Measurements from ENCODE around the gene ARHGAP8.
"Not testable (repeated sequence)": the region's sequence is repeated elsewhere in the genome, so short reads cannot be mapped to it uniquely, and the experiment has no call there.

ARHGAP8 gene

DNA sequence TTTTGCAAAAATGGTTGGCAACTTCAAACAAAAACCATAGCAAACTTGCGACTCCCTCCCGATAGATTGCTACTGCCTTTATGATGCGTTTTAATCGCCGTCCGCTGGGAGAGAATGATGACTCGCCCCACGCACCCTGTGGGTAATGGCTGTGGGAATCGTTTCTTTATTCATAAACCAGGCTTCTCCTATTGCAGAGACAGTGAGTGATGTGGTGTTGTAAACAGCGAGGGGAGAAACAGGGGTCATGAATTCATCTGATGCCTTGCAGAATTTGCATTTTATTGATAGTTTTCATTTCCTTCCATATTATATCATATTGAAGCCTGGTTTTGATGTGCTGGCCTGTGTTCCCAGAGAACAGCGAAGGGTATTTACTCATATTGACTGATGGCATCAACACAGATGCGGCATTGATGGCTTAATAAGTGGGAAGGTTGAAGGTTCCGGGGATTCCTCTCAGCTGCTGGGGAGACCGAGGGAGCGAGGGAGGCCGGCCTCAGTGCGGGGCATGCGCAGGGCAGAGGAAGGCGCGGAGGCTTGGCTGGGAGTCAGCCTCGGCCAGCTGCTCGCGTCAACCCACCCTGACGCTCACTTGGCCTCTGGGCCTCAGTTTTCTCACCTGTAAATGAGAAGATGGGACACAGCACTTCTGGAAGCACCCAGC lies 41.3 kb downstream of the ARHGAP8 start:
- no peak overlapping the region for H3K4me3 ChIP-seq (ENCODE audit: low read depth, low read length)
- no peak for DNase-seq (ENCODE audit: low read depth)

- no peak for DNase-seq (ENCODE audit: low read depth)
- H3K4me3 ChIP-seq (ENCODE audit: low read depth, low read length), result no peak overlapping the region
Measured at GRCh38 chr22:44795701-44796630, 43.6 kb downstream of the ARHGAP8 start.

DNA sequence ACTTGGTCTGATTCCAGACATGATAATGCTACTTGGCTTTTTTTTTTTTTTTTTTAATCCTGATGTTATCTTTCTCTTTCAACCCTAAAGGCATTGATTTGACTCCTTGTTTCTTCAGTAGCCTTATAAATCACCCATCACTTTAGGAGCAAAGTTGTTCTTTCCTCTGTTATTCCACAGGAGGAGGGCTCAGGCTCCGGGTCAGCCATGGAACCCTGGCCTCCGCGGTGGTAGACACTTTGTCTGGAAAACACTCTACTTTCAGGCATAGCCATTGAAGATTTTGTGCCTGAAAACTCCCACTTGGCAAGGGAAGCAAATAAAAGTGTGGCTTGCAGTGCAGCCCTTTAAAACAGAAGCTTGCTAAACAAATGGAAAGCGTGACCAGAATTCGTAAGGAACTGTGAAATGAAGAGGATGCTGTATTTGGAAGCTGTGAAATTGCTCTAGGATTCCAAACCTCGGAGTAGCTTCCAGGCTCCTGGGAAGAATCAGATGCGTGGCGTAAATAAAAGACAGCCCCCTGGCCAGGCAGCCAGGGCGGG lies 44.9 kb downstream of the ARHGAP8 start:
- DNase-seq (ENCODE audit: low read depth), result no peak
- no peak overlapping the region for H3K4me3 ChIP-seq (ENCODE audit: low read depth, low read length)

DNA sequence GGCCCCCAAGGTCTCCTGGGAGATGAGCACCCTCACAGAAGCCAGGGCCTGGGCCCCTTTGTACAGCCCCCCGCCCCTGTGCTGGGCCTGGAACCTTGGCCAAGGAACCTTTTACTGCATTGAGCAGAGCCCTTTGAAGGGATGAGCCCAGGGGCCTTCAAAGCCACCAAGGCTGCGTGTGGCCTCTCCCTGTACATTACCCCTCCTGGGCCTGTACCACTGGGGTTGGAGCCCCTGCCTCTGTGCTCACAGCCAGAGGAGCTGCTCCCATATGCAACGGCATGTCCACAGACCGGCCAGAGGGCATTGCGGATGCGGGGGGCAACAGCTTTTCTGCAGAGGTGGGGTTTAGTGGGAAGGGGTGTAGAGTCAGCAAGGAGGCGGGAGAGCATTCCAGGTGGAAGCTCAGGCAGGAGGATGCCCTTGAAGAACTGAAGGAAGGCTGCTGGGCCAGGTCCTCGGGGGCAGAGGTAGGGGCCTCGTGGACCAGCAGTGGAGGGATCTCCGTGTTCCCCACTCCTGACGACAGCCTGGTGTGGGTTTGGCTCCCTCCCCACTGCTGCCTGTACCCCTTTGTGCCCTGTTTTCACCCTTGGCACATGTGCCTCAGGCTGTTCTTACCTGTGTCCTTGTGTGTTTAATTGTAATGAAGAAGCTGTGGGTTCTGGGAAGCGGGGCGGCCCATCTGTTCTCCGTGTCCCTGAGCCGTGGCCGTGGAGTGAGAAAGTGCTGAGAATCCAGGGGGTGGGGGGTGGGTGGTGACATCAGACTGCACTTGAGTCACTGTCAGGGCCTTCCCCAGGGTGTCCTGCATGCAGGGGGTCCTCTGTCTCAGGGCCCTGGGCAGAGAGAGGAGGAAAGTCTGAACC lies 46.9 kb downstream of the ARHGAP8 start:
- H3K4me3 ChIP-seq (ENCODE audit: low read depth, low read length), result no peak overlapping the region
- no peak for DNase-seq (ENCODE audit: low read depth)

DNA sequence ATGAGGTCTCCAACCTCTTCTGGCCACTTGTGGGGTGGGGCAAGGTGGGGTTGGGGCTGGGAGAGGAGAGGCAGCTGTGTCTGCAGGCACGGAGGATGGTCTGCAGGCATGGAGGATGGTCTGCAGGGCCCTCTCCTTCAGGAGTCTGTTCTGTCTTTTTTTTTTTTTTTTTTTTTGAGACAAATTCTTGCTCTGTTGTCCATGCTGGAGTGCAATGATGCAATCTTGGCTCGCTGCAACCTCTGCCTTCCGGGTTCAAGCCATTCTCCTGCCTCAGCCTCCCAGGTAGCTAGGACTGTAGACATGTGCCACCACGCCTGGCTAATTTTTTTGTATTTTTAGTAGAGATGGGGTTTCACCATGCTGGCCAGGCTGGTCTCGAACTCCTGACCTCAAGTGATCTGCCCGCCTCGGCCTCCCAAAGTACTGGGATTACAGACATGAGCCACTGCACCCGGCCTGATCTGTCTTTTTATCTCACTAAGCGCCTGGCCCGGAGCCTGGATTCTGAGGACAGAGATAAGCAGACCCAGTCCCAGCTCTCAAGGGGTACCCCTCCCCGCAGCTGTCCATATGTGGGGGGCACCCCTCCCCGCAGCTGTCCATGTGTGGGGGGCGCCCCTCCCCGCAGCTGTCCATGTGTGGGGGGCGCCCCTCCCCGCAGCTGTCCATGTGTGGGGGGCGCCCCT lies 47.7 kb downstream of the ARHGAP8 start:
- not testable (repeated sequence) for DNase-seq (ENCODE audit: low read depth); H3K4me3 ChIP-seq (ENCODE audit: low read depth, low read length)

GRCh38 chr22:44801476-44801875 lies 49.1 kb downstream of the ARHGAP8 start:
- no peak overlapping the region for H3K4me3 ChIP-seq (ENCODE audit: low read depth, low read length)
- no peak for DNase-seq (ENCODE audit: low read depth)

DNA sequence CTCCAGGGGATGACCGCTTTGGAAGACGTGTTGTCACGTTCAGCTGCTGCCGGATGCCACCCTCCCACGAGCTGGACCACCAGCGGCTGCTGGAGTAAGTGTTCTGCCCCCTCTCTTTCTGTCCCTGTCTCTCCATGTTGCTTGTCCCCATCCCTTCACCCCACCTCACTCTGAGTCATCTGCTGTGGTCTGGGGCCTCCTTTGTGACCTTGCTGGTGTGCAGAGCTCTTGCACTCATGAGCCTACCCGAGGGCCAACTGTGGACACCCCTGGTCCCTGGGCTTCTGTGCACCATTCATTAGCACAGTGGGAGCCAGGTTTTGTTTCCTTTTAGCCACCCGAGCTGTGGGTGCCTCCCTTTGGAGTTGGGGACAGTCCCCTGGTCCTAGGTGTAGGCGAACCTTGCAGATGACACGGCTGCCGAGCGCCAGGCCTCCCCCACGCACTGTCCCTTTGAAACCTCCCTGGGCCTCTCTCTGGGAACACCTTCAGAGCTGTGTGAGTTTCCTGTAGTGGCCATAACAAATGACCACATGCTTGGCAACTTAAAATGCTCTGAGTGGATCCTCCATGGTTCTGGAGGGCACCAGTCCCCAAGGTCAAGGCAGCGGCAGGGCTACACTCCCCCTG lies 49.8 kb downstream of the ARHGAP8 start:
- no peak overlapping the region for H3K4me3 ChIP-seq (ENCODE audit: low read depth, low read length)
- no peak for DNase-seq (ENCODE audit: low read depth)

- no peak for DNase-seq (ENCODE audit: low read depth)
- no peak overlapping the region for H3K4me3 ChIP-seq (ENCODE audit: low read depth, low read length)
Measured at GRCh38 chr22:44802956-44803355, 50.6 kb downstream of the ARHGAP8 start.

DNA sequence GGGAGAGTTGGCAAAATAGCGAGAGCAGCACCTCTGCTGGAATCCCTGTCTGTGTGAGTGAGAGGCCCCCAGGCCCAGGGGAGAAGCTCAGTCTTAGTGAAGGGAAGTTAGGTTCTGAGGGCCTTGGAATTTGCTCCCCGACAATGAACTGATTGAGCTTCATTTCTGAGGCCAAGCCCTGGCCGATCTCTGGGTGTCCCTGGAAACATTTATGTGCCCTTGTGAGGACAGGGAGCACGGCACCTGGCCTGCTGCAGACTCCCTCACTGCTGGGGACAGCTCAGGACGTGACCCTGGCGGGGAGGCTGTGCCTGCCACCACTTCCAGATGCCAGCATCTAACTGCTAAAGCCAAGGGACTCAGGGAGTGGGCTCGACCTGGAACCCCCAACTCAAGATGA lies 52.0 kb downstream of the ARHGAP8 start:
- H3K4me3 ChIP-seq (ENCODE audit: low read depth, low read length), result no peak overlapping the region
- DNase-seq (ENCODE audit: low read depth), result no peak

DNA sequence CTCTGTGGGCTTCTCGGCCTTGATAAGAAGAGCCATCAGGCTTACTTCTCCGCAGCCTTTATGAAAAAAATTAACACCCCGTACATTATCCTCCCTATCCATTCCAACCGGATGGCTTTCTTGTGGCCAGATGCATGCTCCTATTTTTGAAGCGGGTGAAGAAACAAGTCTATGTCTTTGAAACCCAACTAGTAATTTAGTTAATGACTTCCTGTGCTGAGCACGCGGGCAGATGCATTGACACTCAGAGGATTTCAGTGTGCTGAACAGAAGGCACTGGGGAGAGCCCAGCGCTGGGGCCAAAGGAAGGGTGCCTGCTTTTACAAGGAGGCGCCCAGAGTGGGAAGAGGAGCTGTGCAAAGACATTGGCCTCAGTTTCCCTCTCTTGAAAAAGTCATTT lies 53.3 kb downstream of the ARHGAP8 start:
- no peak overlapping the region for H3K4me3 ChIP-seq (ENCODE audit: low read depth, low read length)
- DNase-seq (ENCODE audit: low read depth), result no peak

DNA sequence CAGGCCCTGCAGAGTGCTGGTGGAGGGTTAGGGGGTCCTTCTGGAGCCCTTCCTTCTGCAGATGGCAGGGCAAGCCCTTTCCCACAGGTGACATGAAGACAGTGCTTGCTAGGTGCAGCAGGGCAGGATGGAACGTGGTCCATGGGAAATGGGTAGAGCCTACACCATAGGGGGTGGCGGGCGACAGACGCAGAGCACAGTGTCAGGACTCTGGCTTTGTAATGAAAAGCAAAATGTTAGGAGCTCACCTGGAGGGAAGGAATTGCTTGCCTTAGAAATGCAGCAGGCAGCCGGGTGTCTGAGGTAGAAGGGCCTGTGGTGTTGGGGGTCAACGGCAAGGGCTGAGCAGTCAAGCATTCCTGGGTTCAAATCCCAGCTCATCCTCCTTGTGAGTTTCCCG lies 54.9 kb downstream of the ARHGAP8 start:
- no peak for DNase-seq (ENCODE audit: low read depth)
- no peak overlapping the region for H3K4me3 ChIP-seq (ENCODE audit: low read depth, low read length)

GRCh38 chr22:44807915-44808690 lies 55.7 kb downstream of the ARHGAP8 start:
- no peak overlapping the region for H3K4me3 ChIP-seq (ENCODE audit: low read depth, low read length)
- no peak for DNase-seq (ENCODE audit: low read depth)

DNA sequence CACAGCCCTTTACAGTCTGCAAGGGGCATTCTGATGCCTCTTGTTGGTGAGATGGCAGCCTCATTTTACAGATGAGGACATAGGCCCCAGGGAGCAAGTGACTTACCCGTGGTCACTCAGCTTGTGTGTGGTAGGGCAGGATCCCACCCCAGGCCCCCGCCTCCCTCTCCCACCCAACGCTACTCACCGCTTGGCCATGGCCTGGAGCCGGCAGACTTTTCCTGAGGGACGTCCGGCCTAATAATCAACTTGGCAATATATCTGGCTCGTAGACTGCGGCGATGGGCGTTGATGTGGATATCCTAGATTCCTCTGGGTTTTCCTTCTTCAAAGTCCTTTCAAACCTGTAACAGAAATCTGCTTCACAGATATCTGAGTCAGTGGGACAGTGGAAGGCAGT lies 57.1 kb downstream of the ARHGAP8 start:
- no peak overlapping the region for H3K4me3 ChIP-seq (ENCODE audit: low read depth, low read length)
- no peak for DNase-seq (ENCODE audit: low read depth)

DNA sequence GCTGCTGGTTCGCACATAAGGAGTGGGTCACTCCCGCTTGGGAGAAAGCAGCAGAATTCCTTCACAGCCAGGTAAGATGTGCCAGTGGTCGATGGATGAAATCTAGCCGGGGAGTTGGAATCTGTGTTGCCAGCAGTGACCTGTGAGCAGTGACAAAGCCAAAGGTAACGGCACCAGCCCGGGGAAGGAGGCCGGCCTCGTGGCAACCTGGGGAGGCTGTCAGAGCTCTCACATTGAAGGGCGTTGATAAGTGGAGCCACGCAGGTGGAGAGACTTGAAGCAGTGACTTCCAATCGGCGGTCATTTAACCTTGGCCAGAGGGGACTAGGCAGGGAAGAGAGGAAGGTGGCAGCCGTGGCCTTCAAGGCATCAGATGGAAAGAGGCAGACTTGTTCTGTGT lies 58.8 kb downstream of the ARHGAP8 start:
- H3K4me3 ChIP-seq (ENCODE audit: low read depth, low read length), result no peak overlapping the region
- DNase-seq (ENCODE audit: low read depth), result no peak

DNA sequence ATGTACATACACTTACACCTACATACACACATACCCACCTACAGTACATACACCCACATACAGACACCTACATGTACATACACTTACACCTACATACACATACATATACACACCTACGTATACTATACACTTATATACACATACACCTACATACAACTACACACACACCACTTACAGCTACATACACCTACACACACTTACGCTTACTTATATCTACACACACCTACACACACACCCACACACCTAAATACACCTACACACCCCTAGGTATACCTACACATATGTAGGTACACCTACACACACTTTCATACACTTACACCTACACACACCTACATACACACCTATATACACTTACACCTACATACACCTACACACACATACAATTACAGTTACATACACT lies 61.0 kb downstream of the ARHGAP8 start:
- no peak for DNase-seq (ENCODE audit: low read depth)
- H3K4me3 ChIP-seq (ENCODE audit: low read depth, low read length), result no peak overlapping the region

DNA sequence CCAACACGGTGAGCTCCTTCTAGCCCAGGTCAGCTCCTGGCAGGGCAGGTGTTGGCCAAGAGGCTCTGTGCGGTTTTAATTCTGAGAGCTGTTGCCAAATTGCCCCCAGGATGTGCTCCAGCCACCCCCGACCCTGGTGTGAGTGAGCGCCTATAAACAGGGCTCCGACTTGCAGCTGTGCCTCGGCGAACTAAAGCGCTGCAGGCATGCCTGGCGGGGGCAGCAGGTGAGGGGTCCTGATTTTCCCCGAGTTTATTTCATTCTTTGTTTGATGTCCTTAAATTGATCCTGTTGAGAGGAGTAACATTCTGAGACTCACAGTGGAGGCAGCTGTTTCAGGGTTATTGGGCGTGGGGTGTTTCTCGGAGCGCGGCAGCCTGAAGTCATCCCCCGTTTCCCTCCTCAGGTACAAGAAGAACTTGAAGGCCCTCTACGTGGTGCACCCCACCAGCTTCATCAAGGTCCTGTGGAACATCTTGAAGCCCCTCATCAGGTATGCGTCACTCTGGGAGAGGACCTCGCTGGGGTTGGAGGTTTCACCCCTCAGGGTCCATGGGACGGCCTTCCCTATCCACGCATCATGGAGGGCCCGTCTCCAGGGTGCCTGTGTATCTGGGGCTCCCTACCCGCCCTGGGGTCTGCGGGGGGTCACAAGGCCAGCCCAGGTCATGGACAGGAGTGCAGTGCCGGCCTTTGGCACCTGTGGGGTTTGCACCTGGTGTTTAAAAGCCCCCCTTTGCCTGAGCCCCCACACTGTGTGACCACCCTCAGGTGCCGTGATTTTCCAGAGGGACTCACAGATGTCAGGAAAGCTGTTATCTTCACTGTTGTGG lies 62.1 kb downstream of the ARHGAP8 start:
- no peak for DNase-seq (ENCODE audit: low read depth)
- no peak overlapping the region for H3K4me3 ChIP-seq (ENCODE audit: low read depth, low read length)
